HG03045 (cell line): ENCODE measurements around the gene CEBPG.

Experiments
- ATAC-seq: cut with Tn5 transposase; IDR thresholded peaks from one replicate; pipeline ENCODE4 v1.9.1; 2021; ENCODE audit warnings: mild to moderate bottlenecking, moderate library complexity; ENCODE audit not compliant: unreplicated experiment

Gene CEBPG

GRCh38 chr19:33405553-33406461, 32.3 kb downstream of the CEBPG start:
- ATAC-seq = no peak

DNA sequence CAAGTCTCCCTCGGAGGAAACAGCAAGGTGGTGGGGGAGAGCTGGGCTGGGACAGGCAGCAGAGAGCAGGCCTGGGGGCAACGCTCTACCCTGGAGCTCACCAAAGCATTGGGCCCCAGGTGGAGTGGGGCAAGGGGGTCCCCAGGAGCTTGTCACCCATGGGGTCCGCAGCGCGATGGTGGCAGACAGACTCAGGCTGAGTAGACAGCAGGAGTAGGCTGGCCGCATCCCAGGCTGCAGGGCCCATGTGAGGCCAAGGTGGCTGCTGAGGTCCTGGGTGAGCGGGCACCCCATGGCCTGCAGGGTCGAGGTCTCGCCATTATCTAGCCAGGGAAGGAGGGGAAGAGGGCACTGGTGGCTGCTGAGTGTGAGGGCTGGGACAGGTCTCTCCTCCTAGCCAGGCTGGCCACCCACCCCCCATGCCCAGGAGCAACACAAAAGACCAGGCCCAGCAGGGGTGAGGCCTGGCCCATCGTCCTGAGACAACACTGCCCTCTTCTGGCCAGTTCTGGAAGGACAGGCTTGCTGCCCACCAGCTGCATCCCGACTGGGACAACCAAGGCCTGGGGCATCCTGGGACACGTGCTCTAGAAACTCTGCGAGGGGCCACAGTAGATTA, 33.1 kb downstream of the CEBPG start:
- ATAC-seq = no peak

GRCh38 chr19:33407140-33407551, 33.6 kb downstream of the CEBPG start:
- ATAC-seq = no peak

DNA sequence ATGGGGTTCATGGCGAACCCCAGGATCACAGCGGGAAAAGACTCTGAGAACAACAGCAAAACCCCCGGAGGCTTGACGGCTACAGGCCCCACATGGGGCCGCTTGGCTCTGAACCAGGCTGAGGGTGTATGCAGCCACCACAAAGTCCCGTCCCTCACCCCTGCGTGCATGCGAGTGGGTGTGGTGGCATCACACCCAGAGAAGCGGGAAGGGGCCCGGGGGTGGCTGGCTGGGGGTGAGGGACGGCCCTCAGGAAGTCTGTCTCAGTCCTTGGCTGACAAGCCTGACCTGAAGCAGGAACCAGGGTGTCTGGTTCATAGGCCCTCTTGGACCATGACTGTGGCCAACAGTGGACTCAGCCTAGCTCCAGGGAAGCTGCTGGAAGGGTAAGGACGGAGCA, 34.2 kb downstream of the CEBPG start:
- ATAC-seq = no peak

DNA sequence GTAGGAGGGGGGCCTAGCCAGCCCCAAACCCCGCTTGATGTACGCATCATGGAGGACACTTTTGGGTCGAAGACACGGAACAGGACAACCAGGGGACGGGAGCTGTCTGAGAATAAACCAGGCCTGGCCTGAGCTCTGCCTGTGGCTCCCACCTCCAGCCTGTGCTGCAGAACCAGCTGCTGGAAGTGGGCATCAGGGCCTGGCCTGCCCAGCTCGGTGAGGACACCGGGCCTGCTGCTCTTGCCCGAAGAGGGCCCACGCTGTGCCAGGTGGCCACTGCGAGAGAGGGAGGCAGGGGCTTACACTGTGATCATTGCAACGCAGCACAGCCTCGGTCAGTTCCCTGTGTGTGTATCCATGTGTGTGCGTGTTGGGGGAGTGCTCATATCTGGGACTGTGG, 34.6 kb downstream of the CEBPG start:
- ATAC-seq = no peak

GRCh38 chr19:33408538-33409434, 35.3 kb downstream of the CEBPG start:
- ATAC-seq = no peak

GRCh38 chr19:33409906-33410685, 36.6 kb downstream of the CEBPG start:
- ATAC-seq = no peak

DNA sequence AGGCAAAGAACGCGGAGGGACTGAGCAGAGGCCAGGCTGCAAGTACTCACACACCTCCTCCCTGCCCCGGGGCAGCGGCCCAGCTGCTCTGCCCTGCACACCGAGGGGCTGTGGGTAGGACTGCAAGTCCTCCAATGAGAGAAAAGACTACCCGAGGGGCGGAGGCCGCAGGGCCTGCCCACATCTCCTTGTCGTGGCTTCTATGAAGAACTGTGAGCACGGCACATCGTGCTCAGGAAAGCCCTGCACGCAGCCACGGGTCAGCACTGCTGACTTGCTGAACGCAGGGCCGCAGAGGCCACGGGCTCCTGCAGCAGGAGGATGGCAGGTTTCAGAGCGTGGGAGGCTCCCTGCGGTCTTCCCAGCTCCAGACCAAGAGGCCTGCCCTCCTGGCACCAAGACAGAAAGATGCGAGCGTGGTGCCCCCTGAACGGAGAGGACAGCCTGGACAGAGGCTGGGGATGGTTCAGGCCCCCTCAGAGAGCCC, 37.4 kb downstream of the CEBPG start:
- no peak for ATAC-seq

DNA sequence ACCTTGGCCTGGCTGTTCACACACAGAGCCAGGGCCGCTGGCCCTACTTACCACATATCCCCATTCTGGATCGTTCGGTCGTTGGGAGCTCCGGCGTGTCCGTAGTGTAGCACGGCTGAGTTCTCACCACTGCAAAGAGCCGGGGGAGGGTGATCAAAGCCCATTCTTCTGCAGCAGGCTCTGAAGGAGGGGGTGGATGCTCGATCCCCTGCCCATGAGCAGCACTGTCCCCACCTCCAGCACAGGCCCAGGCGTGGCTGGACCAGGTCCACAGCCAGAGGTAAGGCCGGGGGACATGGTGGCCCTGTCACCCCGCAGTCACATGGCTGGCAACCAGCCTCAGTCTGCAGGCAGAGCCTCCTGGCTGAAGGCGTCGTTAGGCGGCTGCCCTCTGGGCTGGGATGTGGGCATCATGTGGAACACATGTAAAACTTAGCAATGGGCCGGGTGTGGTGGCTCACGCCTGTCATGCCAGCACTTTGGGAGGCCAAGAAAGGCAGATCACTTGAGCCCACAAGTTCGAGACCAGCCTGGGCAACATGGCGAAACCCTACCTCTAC, 38.2 kb downstream of the CEBPG start:
- ATAC-seq = no peak

DNA sequence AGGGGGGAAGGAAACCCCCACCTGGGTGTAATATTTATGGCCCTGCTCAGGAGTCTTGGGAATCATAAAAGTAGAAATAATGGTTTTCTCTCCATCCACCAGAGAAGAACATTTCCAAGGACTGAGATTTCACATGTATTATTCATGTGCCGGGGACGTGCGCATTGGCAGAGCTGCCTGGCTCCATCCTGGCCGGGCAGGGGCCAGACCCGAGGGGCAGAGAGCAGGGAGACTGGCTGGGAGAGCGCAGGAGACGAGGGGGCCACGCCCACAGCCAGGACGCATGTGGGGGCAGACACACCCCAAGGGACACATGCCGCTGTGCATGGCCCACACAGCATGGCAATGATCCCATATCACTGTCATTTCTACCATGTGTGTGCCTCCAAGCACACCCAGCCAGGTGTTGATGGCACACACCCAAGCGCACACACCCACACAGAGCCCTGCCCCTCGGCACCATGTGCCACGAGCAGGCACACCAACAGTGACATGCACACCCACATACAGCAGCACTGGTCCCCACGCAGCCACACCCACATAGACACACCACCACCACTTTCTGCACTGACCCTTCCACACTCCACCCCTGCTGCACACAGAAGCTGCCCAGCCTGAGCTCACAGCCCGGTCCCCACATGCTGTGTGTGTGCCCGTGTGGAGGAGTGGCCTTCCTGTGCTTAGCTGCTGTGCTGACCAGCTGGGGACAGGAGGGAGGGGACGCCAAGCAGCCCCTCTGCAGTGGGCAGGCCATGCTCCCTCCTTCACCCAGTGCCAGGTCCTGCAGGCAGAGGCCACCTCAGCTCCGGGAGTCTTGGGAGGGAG, 39.3 kb downstream of the CEBPG start:
- no peak for ATAC-seq

GRCh38 chr19:33413426-33413725, 39.9 kb downstream of the CEBPG start:
- no peak for ATAC-seq

GRCh38 chr19:33413868-33414666, 40.6 kb downstream of the CEBPG start:
- ATAC-seq = no peak

DNA sequence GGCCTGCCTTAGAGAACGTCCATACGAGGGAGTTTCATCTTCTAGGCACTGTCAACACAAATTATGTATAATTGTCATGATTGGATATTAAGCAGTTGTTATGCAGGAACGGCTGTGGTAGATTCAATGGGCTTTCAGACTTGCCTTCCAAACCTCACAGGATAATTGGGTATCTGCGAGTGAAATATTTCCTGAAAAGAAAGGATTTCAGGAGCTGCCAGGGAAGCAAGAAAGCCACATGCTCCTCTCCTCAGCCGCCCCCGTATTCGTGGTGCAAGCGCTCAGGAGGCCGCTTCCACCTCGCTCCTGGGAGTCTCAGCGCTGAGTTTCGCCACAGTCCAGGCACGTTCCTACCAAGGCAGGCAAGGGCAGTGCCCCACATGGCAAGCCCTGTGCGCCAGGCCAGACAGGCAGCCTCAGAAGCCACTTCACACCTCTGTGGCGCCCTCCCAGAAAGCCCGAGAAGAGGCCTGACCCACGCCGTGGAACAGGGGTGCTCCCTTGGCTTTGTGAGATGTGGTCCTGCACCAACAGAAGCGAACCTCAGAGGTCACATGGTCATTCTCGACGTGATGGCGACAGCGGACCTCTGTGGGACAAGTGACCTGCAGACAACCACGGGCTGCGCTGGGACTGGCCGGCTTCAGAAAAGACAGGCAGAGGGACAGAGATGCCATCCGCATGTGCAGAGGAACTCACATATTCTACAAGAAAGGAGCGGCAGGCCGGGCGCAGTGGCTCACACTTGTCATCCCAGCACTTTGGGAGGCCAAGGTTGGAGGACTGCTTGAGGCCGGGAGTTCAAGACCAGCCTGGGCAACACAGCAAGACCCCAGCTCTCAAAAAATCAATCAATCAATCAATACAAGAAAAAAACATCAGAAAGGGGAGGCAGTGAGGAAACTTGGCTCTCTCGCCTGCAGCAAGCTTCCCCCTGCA, 41.4 kb downstream of the CEBPG start:
- no peak for ATAC-seq

DNA sequence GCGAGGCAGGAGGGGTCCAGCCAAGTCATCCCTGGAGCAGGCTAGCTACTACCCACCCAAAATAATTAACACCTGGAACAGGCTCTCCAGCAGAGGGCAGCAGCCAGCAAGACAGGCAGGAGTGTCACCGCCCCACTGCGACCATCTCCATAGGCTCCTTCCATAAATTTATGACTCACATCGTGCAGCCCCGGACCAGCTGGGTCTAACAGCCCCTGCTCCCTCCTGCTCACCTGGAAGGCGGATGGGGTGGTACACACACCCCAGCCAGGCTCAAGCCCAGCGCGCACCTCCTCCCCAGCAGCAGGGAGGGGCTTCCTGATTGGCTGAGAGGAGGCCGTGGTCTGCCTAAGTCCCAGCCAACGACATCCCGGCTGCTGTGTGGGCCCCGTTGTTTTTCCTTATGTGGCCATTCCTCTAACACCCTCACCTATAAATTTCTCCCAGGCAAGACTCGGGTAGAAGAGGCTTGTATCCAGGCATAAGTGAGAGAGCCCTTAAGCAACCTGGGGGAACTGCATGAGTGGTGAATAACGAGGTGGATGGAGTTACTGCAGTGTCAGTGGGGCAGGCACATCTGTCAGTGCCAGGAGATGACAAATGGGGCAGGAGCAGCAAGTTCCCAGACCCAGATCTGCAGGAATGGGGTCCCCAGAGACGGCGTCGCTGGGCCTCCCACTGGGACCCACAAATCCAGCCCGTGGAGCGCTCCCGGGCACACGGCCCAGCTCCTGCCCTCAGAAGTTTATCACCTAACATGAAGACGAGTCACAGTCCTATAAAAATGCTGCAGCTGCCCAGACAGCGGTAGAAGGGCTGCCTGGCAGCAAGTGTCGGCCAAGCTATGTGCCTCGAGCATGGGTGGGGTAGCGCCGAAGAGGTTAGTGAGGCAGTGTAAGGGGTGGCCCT, 43.1 kb downstream of the CEBPG start:
- ATAC-seq = no peak

- ATAC-seq = no peak
Measured at GRCh38 chr19:33417751-33418150, 44.2 kb downstream of the CEBPG start.

DNA sequence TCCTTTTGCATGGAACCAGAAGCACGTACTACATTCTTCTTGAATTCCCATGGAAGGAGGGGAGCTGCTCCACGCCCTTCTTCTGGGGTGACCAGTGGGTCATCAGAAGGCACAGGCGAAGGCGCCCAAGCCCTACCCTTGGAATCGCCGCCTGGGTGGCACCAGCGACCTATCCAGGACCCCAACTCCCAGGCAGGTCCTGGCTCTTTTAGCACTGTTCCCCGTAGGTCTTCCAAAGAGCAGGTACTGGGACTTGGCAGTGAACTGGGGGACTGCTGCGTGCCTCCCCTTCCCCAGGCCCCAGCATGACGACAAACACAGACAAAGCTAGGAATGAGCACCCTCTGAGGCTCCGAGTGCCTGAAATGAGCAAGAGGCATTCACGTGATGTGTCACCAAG, 45.0 kb downstream of the CEBPG start:
- no peak for ATAC-seq
